GM12878 (cell line): ENCODE results near the gene MYO1E. TPM values are rescaled to one million over a fixed set of nuclear protein-coding genes. Genes with fewer than 3 reads are reported as not detected.

Experiments used
- CEBPZ ChIP-seq: fragments of 150-350 bp; IDR thresholded peaks from 2 replicates; pipeline ENCODE4 v1.6.1; 2016; ENCODE audit warnings: low read depth, low read length
- CREB1 ChIP-seq: IDR thresholded peaks from 2 replicates; pipeline ENCODE4 v1.6.1; 2012; ENCODE audit warnings: low read depth, mild to moderate bottlenecking, inconsistent platforms
- CUX1 ChIP-seq: IDR thresholded peaks from 2 replicates; pipeline ENCODE4 v1.6.1; 2012; ENCODE audit warnings: improper control_type of control experiment, low read depth, low read length; ENCODE audit not compliant: insufficient replicate concordance
- MEF2A ChIP-seq: IDR thresholded peaks from 2 replicates; pipeline ENCODE4 v1.6.1; 2011; ENCODE audit warnings: low read depth, mild to moderate bottlenecking, low read length, moderate library complexity; ENCODE audit not compliant: insufficient read depth
- MTA3 ChIP-seq: IDR thresholded peaks from 2 replicates; pipeline ENCODE4 v1.6.1; 2012; ENCODE audit warnings: low read length, inconsistent platforms, borderline replicate concordance
- NKRF ChIP-seq: fragments of 450-650 bp; conservative IDR thresholded peaks from 2 replicates; pipeline ENCODE4 v1.6.1; 2017; ENCODE audit warnings: mild to moderate bottlenecking, moderate library complexity
- RB1 ChIP-seq: fragments of 450-650 bp; formaldehyde crosslinking; IDR thresholded peaks from 2 replicates; pipeline ENCODE4 v1.6.1; 2017; ENCODE audit warnings: mild to moderate bottlenecking, borderline replicate concordance
- SMAD5 ChIP-seq: IDR thresholded peaks from 2 replicates; pipeline ENCODE4 v1.6.1; 2016; ENCODE audit warnings: antibody characterized with exemption, low read depth
- SP1 ChIP-seq: IDR thresholded peaks from one replicate; pipeline ENCODE4 v1.6.1; 2011; ENCODE audit warnings: low read depth, low read length
- STAT1 ChIP-seq: fragments of 450-650 bp; conservative IDR thresholded peaks from 2 replicates; pipeline ENCODE4 v1.6.1; 2014; ENCODE audit warnings: antibody characterized with exemption, mild to moderate bottlenecking
- ZBTB40 ChIP-seq: fragments of 450-650 bp; IDR thresholded peaks from 2 replicates; pipeline ENCODE4 v1.6.1; 2016; ENCODE audit warnings: mild to moderate bottlenecking, moderate library complexity, borderline replicate concordance
- ZNF207 ChIP-seq: fragments of 450-650 bp; IDR thresholded peaks from 2 replicates; pipeline ENCODE4 v1.6.1; 2014; ENCODE audit warnings: antibody characterized with exemption, mild to moderate bottlenecking, borderline replicate concordance
- polyA plus RNA-seq, 11 experiments: library from polyadenylated mRNA; depleted of rRNA in 4 of 11; unstranded in 6 of 11; stranded (reverse) in 5 of 11; fragments of >200 nt; fragmentation: Nextera tagmentation in 4 of 11; fragmentation: Illumina TruSeq in 1 of 11; extraction: Ambion mirVana in 4 of 11; extraction: Trizol in 1 of 11; gene quantifications; 1 replicate in 1 of 11; 2 replicates in 10 of 11; pipeline versions ENCODE4 v1.2.1 to v1.2.3, GENCODE V29; 2011 to 2016; ENCODE audit warnings: inconsistent platforms in 2 of 11, missing spikeins in 2 of 11, low read depth in 1 of 11
- total RNA-seq, 4 experiments: library from RNA; depleted of rRNA in 3 of 4; stranded (reverse); fragments of >200 nt in 3 of 4; fragmentation: Illumina TruSeq in 1 of 4; extraction: Trizol in 1 of 4; gene quantifications; 2 replicates each; pipeline versions ENCODE4 v1.2.1 to v1.2.3, GENCODE V29; 2013 to 2021
- TF ChIP-seq, protein P1 (sequence below): IDR thresholded peaks from 2 replicates; pipeline ENCODE4 v1.6.1; 2011; ENCODE audit warnings: low read depth, low read length, improper control_type of control experiment, borderline replicate concordance

The MYO1E gene
- total and polyA plus RNA-seq, 10 of the 15 experiments (the other 5 are each of a cell fraction or from before 2014, with no cell fraction given): 10.3 to 266 (median 64.9) TPM

DNA sequence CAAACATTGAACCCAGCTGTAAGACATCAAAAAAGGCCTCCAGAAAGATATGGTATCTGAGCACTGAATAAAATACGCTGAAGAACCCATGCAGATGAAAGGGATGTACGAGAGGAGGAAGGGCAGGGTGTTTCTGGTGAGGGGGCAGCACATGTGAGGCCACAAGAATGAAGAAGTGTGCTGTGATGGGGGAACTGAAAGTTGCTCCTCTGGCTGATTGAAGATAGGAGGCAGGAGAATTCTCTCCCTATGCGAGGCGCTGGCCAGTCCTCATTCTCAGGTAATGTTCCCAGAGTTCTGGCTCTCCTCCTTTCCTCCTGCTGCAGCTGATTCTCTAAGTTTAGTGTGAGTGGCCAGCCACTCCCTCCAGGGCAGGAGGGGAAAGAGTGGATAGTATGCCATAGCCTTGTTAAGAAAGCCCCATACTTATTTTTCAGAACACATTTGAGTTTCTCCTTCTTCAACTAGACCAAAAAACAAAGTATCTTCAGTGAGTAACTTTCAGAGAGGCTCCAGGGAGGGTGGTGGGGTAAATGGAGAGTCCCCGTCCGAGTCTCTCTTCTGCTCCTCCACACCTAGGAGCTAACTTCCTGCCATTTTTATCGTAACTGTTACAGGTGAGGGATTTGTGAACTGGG lies 26.9 kb upstream of the MYO1E start (continued):
- no peak for TF ChIP-seq ZBTB40
- TF ChIP-seq, protein P1, sequence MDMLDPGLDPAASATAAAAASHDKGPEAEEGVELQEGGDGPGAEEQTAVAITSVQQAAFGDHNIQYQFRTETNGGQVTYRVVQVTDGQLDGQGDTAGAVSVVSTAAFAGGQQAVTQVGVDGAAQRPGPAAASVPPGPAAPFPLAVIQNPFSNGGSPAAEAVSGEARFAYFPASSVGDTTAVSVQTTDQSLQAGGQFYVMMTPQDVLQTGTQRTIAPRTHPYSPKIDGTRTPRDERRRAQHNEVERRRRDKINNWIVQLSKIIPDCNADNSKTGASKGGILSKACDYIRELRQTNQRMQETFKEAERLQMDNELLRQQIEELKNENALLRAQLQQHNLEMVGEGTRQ: no peak; the same call in 1 of the 2 replicates
- TF ChIP-seq MTA3: peak; percentile 59; the same call in 1 of the 2 replicates
- 0 out of 2 replicates have a peak, but pooled peaks have one; percentile 49 for TF ChIP-seq MEF2A
- TF ChIP-seq CEBPZ: no peak
- peak; percentile 74 for TF ChIP-seq SP1
- no peak for TF ChIP-seq STAT1
- TF ChIP-seq RB1: no peak
- no peak for TF ChIP-seq ZNF207
- TF ChIP-seq NKRF: no peak
- TF ChIP-seq CUX1: no peak
- TF ChIP-seq CREB1: no peak
- TF ChIP-seq SMAD5: no peak
